Medulla oblongata (tissue), 1 donor: ENCODE results near the gene VAV1.
"Not testable (repeated sequence)": the region's sequence is repeated elsewhere in the genome, so short reads cannot be mapped to it uniquely, and the experiment has no call there.

Experiments
- DNase-seq: peaks from one replicate; pipeline ENCODE4 v3.0.0-alpha.2; 2015; ENCODE audit errors: extremely low spot score

The VAV1 gene

DNA sequence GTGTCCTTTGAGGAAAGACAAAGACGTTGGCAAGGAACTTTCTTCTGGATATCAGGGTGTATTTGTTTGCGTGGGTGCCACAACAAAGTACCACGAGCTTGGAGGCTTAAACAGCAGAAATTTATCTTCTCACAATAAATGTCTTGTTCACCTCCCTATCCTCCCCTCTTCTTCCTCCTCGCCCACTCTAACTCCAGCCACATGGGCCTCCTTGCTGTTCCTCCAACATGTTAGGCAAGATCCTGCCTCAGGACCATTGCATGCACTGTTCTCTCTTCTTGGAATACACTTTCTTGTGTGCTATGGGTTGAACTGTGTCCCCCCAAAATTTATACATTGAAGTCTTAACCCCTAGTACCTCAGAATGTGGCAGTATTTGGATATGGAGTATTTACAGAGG lies 45.7 kb downstream of the VAV1 start:
- no peak for DNase-seq

DNA sequence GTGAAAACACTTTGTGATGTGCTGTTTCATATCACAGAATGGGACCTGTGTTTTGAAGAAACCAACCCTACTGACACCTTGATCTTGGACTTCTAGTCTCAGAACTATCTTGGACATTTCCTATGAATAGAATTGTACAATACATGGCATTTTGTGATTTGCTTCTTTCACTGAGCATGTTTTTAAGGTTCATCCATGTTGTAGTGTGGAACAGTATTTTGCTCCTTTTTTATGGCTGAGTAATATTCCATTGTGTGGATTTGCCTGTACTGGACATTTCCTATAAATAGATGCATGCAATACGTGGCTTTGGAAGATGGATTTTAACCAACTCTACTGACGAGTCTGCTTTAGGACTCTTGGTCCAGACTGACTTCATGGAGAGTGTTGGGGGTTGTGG lies 46.8 kb downstream of the VAV1 start:
- no peak for DNase-seq

- no peak for DNase-seq
Observed at GRCh38 chr19:6820237-6820636, 47.7 kb downstream of the VAV1 start.

GRCh38 chr19:6821639-6822310 lies 49.3 kb downstream of the VAV1 start:
- DNase-seq = no peak

DNA sequence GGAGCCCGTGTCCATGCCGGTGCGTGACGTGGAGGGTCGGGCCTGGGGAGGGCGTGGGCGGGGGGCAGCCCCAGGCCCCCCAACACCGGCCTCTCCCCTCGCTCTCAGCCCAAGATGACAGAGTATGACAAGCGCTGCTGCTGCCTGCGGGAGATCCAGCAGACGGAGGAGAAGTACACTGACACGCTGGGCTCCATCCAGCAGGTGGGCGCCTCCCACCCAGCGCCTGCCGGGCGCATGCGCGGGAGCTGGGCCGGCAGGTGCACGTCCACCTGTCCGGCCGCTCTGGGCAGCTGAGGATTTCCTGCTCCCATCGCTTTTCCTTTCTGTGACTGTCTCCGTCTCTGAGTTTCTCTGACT lies 49.8 kb downstream of the VAV1 start:
- no peak for DNase-seq

DNA sequence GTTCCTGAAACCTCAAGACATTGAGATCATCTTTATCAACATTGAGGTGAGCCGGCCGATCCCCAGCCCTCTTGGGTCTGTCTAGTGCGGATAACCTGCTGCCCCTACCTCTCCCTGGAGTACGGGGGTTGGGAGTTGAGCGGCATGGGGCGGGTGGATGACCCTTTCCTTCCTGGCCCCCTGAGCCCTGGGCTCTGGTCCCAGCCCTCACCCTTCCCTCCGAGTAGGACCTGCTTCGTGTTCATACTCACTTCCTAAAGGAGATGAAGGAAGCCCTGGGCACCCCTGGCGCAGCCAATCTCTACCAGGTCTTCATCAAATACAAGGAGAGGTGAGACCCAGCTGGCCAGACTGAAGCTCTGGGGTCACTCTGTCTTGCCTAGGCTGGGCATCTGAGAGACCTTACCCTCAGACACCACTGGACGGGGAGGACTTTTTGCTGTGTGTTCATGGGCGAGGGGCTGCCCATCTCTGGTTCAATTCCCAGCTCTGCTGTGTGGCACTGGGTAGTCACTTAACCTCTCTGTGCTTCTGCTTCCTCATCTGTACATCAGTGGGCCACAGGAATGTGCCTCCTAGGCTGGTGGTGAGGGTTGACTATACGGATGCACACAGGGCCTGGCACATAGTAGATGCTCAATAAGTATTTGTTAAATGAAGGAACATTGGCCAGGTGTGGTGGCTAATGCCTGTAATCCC lies 52.7 kb downstream of the VAV1 start:
- no peak for DNase-seq

GRCh38 chr19:6826281-6826920 lies 53.9 kb downstream of the VAV1 start:
- no peak for DNase-seq

DNA sequence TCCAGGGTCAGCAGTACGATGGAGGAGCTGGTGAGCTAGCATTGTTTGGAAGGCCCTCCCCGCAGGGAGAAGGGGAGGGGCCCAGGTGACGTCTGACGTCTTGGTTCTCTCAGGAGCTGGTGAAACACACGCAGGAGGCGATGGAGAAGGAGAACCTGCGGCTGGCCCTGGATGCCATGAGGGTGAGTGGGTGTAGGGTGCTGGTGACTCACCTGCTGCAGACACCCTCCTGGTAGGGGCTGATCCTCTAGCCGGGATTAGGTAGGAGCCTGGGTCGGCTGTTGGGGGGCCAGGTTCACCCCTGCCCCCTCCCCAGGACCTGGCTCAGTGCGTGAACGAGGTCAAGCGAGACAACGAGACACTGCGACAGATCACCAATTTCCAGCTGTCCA lies 55.8 kb downstream of the VAV1 start:
- no peak for DNase-seq

DNA sequence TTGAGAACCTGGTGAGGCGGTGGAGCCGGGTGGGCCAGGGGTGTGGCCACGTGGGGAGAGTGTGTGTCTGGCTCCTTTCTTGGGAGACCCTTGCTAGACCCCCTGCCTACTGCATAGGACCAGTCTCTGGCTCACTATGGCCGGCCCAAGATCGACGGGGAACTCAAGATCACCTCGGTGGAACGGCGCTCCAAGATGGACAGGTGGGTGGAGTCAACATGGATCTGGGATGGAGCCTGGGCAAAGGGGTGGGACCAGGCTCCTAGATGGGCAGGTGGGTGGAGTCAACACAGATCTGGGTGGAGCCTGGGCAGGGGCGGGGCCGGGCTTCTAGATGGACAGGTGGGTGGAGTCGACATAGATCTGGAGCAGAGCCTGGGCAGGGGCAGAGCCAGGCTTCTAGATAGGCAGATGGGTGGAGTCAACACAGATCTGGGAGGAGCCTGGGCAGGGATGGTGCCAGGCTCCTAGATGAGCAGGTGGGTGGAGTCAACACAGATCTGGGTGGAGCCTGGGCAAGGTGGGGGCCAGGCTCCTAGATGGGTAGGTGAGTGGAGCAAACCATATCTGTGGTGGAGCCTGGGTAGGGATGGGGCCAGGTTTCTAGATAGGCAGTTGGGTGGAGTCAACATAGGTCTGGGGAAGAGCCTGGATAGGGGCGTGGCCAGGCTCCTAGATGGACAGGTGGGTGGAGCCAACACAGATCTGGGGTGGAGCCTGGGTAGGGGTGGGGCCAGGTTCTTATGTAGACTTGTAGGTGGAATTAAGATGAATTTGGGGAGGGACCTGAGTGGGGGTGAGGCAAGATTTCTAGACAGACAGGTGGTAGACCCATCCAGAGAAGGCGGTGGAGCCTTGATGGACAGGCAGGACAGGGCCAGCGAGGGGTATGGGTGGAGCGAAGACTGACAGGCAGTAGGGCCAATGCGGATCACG lies 56.5 kb downstream of the VAV1 start:
- DNase-seq = no peak

DNA sequence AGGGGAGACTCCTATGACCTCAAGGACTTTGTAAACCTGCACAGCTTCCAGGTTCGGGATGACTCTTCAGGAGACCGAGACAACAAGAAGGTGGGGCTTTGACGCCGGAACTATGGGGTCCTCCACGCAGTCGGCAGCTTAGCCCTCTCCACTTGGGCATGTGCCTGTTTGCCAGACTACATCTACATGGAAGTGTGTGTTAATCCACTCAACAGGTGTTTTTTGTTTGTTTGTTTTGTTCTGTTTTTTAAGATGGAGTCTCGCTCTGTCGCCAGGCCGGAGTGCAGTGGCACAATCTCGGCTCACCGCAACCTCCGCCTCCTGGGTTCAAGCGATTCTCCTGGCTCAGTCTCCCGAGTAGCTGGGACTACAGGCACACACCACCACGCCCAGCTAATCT lies 57.3 kb downstream of the VAV1 start:
- not testable (repeated sequence) for DNase-seq

- DNase-seq = peak; percentile 29
Observed at GRCh38 chr19:6831084-6831483, 58.6 kb downstream of the VAV1 start.

DNA sequence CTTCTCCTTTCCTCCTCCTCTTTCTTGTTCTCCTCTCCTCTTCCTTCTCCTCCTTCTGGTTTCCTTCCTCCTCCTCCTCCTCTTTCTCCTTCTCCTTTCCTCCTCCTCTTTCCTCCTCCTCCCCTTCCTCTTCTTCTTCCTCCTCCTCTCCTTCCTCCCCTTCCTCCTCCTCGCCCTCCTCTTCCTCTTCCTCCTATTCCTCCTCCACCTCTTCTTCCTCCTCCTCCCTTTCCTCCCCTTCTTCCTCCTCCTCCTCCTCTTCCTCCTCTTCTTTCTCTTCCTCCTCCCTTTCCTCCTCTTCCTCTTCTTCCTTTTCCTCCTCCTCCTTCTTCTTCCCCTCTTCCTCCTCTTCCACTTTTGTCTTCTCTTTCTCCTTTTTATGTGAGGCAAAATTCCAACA lies 59.9 kb downstream of the VAV1 start:
- DNase-seq = no peak

DNA sequence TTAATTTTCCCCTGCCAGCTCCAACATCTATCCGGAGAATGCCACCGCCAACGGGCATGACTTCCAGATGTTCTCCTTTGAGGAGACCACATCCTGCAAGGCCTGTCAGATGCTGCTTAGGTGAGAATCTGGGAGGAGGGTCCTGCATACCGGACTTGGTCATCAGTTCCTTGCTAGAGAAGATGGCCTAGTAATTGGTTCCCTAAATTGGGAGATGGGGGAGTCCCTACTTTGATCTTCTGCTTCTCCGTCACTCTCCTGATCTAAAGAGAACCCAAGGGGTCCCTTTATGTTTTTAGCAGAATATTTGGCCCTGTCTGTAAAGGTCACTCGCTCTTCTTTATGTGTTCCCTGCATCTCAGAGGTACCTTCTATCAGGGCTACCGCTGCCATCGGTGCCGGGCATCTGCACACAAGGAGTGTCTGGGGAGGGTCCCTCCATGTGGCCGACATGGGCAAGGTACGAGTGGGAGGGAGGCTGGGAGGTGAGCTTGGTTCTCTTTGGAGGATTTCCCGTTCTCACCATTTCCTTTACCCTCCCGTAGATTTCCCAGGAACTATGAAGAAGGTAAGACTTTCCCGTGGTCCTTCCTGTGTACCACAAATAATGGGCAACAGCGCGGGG lies 60.8 kb downstream of the VAV1 start:
- no peak for DNase-seq

- no peak for DNase-seq
Observed at GRCh38 chr19:6834433-6834832, 61.9 kb downstream of the VAV1 start.

DNA sequence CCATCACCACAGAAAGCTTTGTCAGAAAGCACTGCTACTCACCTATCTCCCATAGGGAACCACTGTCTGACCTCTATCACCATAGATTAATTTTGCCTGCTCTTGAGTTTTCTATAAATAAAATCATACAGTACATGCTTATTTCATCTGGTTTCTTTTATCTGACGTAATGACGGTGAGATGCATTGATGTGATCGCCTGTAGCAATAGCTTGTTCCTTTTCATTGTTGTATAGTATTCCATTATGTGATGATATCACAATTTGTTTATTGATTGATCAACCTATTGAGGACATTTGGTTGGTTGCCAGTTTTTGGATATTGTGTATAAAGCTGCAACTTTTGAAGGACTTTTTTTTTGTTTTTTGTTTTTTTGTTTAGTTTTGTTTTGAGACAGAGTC lies 63.0 kb downstream of the VAV1 start:
- no peak for DNase-seq

GRCh38 chr19:6837525-6837924 lies 65.0 kb downstream of the VAV1 start:
- no peak for DNase-seq

DNA sequence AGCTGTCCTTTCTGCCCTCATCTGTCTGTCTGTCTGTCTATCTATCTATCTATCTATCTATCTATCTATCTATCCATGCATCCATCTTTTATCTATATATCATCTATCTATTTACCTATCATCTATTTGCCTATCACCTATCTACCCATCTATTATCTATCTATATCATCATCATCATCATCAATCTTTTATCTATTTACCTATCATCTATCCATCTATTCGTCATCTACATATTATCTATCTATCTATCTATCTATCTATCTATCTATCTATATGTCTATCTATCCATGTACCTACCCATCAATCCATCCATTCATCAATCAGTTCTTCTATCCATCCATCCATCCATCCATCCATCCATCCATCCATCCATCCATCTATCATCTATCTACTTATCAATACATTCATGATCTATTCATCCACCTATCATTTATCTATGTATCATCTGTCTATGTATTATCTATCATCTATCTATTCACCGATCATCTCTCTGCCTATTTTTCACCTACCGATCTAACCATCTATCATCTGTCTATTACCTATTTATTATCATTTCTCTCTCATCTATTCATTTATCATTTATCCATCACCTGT lies 65.7 kb downstream of the VAV1 start:
- no peak for DNase-seq

DNA sequence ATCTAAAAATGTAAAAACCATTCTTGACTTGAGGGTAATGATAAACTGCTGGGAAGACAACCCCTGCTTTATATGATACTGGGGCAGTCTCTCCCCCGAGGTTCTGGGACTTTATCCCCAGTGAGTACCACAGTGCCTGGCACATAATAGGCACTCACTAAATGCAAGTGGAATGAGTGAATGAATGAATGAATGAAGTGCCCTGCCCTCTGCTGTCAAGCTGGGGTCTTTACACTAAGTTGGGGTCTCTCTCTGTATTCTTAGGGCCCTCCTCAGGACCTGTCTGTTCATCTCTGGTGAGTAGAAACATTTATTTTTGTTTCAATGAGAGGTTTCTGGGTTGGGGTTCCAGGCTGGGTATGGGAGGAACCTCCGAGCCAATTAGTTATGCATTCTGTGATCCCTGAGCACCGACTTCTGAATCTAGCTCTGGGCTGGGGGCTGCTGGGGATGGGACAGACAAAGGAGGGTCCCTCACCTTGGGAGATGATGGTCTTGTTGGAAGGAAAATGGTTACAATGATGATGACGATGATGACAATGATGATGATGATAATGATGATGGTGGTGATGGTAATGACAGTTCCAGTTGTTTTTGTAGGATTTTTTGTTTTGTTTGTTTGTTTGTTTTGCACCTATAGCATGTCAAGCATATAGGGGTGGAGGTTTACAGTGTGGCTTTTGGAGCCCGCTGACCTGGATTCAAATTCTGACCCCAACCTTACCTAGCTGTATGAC lies 70.5 kb downstream of the VAV1 start:
- no peak for DNase-seq

DNA sequence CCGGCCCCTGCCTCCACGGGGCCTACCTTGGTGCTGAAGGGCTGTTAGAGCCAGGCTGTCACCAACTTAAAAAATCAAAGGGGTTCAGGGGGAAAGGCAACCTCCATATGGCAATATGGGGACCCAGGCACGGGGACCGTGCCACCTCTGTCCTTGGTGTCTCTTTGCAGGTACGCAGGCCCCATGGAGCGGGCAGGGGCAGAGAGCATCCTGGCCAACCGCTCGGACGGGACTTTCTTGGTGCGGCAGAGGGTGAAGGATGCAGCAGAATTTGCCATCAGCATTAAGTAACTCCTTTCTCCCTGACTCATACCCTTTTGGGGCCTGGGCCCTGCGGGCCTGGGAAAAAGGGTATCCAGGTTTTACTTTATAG lies 75.3 kb downstream of the VAV1 start:
- no peak for DNase-seq

DNA sequence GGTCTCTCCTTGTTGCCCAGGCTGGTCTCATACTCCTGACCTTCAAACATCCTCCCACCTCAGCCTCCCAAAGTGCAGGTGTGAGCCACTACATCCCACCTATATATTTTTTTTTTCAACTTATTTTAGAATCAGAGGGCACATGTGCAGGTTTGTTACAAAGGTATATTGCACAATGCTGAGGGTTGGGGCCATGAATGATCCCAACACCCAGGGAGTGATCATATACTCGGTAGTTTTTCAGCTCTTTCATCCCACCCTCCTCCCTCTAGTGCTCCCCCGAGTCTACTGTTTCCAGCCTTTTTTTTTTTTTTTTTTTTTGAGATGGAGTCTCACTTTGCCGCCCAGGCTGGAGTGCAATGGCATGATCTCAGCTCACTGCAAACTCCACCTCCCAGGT lies 76.5 kb downstream of the VAV1 start:
- DNase-seq = no peak

- no peak for DNase-seq
Observed at GRCh38 chr19:6849876-6850275, 77.4 kb downstream of the VAV1 start.
